HepG2 (cell line): Measurements from ENCODE around the gene AXDND1. TPM values are rescaled to one million over a fixed set of nuclear protein-coding genes. Genes with fewer than 3 reads are reported as not detected.

Source experiments
- CCAR2 ChIP-seq: fragments of 200-400 bp; formaldehyde crosslinking; optimal IDR thresholded peaks from 2 replicates; pipeline ENCODE3; 2018; ENCODE audit warnings: low read depth, mild to moderate bottlenecking, low read length, moderate library complexity
- FOXA3 ChIP-seq: IDR thresholded peaks from 2 replicates; pipeline ENCODE4 v1.6.1; 2016; ENCODE audit warnings: missing genetic modification reagents, missing compliant biosample characterization
- JARID2 ChIP-seq: sonication (generic); formaldehyde crosslinking; IDR thresholded peaks from 2 replicates; pipeline ENCODE4 v1.8.1; 2023; ENCODE audit warnings: missing genetic modification reagents, inconsistent platforms; ENCODE audit not compliant: insufficient replicate concordance
- SIN3A ChIP-seq: IDR thresholded peaks from 2 replicates; pipeline ENCODE4 v1.6.1; 2011; ENCODE audit warnings: low read depth, mild to moderate bottlenecking, control low read depth, low read length, borderline replicate concordance
- TBX3 ChIP-seq: fragments of 450-650 bp; IDR thresholded peaks from 2 replicates; pipeline ENCODE4 v1.6.1; 2017; ENCODE audit warnings: antibody characterized with exemption, mild to moderate bottlenecking, inconsistent platforms, borderline replicate concordance
- TOPORS ChIP-seq: sonication (generic); formaldehyde crosslinking; IDR thresholded peaks from 2 replicates; pipeline ENCODE4 v1.8.0; 2023; ENCODE audit warnings: mild to moderate bottlenecking, missing genetic modification reagents
- ZBTB1 ChIP-seq: sonication (generic); formaldehyde crosslinking; IDR thresholded peaks from 2 replicates; pipeline ENCODE4 v1.4.0; 2020; ENCODE audit warnings: missing genetic modification reagents, borderline replicate concordance
- ZKSCAN5 ChIP-seq: sonication (generic); formaldehyde crosslinking; IDR thresholded peaks from 2 replicates; pipeline ENCODE4 v1.5.1; 2020; ENCODE audit warnings: mild to moderate bottlenecking, missing genetic modification reagents
- ZNF235 ChIP-seq: sonication (generic); formaldehyde crosslinking; IDR thresholded peaks from 2 replicates; pipeline ENCODE4 v1.8.1; 2023; ENCODE audit warnings: mild to moderate bottlenecking, missing genetic modification reagents, borderline replicate concordance
- ZNF383 ChIP-seq: sonication (generic); formaldehyde crosslinking; IDR thresholded peaks from 2 replicates; pipeline ENCODE4 v1.4.0; 2020; ENCODE audit warnings: missing genetic modification reagents, mild to moderate bottlenecking, borderline replicate concordance
- ZNF660 ChIP-seq: sonication (generic); formaldehyde crosslinking; IDR thresholded peaks from 2 replicates; pipeline ENCODE4 v1.5.1; 2020; ENCODE audit warnings: mild to moderate bottlenecking, low read depth, missing genetic modification reagents, borderline replicate concordance
- polyA plus RNA-seq, 8 experiments: library from polyadenylated mRNA; depleted of rRNA in 3 of 8; stranded (reverse) in 7 of 8; unstranded in 1 of 8; fragments of >200 nt; fragmentation: Illumina TruSeq in 4 of 8; extraction: Trizol in 4 of 8; gene quantifications; 2 replicates each; pipeline versions ENCODE4 v1.2.1 to v1.2.3, GENCODE V29; 2011 to 2016; ENCODE audit warnings: low read depth in 4 of 8, missing spikeins in 1 of 8, mixed read lengths in 1 of 8; ENCODE audit not compliant: insufficient read depth in 1 of 8
- total RNA-seq, 5 experiments: library from RNA; depleted of rRNA; stranded (reverse); fragments of >200 nt; fragmentation: Illumina TruSeq; extraction: Trizol; gene quantifications; 2 replicates each; pipeline ENCODE4 v1.2.3, GENCODE V29; 2016; ENCODE audit warnings: low read depth in 1 of 5
- TF ChIP-seq, protein P1 (sequence below): sonication (generic); formaldehyde crosslinking; IDR thresholded peaks from 2 replicates; pipeline ENCODE4 v1.4.0; 2020; ENCODE audit warnings: missing genetic modification reagents, borderline replicate concordance
- TF ChIP-seq, protein P2 (sequence below): sonication (generic); formaldehyde crosslinking; IDR thresholded peaks from 2 replicates; pipeline ENCODE4 v1.9.0; 2022; ENCODE audit warnings: missing genetic modification reagents, mild to moderate bottlenecking, borderline replicate concordance
- TF ChIP-seq, protein P3 (sequence below): sonication (generic); formaldehyde crosslinking; IDR thresholded peaks from 2 replicates; pipeline ENCODE4 v1.5.1; 2020; ENCODE audit warnings: mild to moderate bottlenecking, missing genetic modification reagents, moderate library complexity
- TF ChIP-seq, protein P4 (sequence below): sonication (generic); formaldehyde crosslinking; IDR thresholded peaks from 2 replicates; pipeline ENCODE4 v1.9.0; 2021; ENCODE audit warnings: missing genetic modification reagents, borderline replicate concordance

Gene AXDND1
- total and polyA plus RNA-seq, 2 of the 13 experiments (the other 11 are each of a cell fraction or from before 2014, with no cell fraction given): 0.15 to 0.40 TPM

DNA sequence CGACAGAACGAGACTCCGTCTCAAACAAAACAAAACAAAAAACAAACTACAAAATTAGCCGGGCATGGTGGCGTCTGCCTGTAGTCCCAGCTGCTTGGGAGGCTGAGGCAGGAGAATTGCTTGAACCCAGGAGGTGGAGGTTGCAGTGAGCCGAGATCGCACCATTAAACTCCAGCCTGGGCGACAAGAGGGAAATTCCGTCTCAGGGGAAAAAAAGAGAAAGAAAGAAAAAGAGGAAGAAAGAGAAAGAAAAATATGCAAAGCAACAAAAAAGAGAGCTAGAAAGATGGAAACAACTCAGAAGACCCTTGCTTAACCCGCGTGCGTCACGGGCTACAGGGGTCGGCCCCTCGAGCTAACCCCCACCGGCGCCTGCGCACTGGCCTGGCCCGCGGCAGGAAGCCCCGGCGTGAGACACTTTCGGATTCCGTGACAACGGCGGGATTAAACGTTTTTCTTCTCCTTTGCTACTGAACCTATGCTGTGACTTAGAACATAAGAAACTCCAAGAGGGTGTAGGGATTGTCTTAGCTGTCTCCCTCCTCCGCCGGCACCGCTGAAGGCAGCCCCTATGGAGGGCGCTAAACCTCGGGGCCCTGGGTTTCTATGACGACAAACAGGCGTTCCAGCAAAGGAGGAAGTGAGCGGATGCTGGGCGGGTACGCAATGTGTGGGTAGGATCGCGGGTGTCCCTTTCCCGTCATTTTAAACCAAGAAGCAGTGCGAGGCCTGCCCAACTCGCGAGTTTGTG, at the start of gene AXDND1 (continued):
- TF ChIP-seq ZBTB1 (CRISPR knock-in tag) (no peak), ZNF383 (CRISPR knock-in tag) (no peak), JARID2 (CRISPR knock-in tag) (no peak), ZNF235 (CRISPR knock-in tag) (no peak), TOPORS (CRISPR knock-in tag) (0 out of 2 replicates have a peak, but pooled peaks have one; percentile 80), SIN3A (peak; percentile 97), ZNF660 (no peak), CCAR2 (no peak), TBX3 (no peak), FOXA3 (CRISPR knock-in tag) (no peak), ZKSCAN5 (CRISPR knock-in tag) (0 out of 2 replicates have a peak, but pooled peaks have one; percentile 26)
- TF ChIP-seq, protein P1, sequence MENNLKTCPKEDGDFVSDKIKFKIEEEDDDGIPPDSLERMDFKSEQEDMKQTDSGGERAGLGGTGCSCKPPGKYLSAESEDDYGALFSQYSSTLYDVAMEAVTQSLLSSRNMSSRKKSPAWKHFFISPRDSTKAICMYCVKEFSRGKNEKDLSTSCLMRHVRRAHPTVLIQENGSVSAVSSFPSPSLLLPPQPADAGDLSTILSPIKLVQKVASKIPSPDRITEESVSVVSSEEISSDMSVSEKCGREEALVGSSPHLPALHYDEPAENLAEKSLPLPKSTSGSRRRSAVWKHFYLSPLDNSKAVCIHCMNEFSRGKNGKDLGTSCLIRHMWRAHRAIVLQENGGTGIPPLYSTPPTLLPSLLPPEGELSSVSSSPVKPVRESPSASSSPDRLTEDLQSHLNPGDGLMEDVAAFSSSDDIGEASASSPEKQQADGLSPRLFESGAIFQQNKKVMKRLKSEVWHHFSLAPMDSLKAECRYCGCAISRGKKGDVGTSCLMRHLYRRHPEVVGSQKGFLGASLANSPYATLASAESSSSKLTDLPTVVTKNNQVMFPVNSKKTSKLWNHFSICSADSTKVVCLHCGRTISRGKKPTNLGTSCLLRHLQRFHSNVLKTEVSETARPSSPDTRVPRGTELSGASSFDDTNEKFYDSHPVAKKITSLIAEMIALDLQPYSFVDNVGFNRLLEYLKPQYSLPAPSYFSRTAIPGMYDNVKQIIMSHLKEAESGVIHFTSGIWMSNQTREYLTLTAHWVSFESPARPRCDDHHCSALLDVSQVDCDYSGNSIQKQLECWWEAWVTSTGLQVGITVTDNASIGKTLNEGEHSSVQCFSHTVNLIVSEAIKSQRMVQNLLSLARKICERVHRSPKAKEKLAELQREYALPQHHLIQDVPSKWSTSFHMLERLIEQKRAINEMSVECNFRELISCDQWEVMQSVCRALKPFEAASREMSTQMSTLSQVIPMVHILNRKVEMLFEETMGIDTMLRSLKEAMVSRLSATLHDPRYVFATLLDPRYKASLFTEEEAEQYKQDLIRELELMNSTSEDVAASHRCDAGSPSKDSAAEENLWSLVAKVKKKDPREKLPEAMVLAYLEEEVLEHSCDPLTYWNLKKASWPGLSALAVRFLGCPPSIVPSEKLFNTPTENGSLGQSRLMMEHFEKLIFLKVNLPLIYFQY: peak; percentile 48; the same call in 1 of the 2 replicates
- TF ChIP-seq, protein P2, sequence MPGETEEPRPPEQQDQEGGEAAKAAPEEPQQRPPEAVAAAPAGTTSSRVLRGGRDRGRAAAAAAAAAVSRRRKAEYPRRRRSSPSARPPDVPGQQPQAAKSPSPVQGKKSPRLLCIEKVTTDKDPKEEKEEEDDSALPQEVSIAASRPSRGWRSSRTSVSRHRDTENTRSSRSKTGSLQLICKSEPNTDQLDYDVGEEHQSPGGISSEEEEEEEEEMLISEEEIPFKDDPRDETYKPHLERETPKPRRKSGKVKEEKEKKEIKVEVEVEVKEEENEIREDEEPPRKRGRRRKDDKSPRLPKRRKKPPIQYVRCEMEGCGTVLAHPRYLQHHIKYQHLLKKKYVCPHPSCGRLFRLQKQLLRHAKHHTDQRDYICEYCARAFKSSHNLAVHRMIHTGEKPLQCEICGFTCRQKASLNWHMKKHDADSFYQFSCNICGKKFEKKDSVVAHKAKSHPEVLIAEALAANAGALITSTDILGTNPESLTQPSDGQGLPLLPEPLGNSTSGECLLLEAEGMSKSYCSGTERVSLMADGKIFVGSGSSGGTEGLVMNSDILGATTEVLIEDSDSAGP (CRISPR knock-in tag): peak; percentile 80
- TF ChIP-seq, protein P3, sequence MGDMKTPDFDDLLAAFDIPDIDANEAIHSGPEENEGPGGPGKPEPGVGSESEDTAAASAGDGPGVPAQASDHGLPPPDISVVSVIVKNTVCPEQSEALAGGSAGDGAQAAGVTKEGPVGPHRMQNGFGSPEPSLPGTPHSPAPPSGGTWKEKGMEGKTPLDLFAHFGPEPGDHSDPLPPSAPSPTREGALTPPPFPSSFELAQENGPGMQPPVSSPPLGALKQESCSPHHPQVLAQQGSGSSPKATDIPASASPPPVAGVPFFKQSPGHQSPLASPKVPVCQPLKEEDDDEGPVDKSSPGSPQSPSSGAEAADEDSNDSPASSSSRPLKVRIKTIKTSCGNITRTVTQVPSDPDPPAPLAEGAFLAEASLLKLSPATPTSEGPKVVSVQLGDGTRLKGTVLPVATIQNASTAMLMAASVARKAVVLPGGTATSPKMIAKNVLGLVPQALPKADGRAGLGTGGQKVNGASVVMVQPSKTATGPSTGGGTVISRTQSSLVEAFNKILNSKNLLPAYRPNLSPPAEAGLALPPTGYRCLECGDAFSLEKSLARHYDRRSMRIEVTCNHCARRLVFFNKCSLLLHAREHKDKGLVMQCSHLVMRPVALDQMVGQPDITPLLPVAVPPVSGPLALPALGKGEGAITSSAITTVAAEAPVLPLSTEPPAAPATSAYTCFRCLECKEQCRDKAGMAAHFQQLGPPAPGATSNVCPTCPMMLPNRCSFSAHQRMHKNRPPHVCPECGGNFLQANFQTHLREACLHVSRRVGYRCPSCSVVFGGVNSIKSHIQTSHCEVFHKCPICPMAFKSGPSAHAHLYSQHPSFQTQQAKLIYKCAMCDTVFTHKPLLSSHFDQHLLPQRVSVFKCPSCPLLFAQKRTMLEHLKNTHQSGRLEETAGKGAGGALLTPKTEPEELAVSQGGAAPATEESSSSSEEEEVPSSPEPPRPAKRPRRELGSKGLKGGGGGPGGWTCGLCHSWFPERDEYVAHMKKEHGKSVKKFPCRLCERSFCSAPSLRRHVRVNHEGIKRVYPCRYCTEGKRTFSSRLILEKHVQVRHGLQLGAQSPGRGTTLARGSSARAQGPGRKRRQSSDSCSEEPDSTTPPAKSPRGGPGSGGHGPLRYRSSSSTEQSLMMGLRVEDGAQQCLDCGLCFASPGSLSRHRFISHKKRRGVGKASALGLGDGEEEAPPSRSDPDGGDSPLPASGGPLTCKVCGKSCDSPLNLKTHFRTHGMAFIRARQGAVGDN (CRISPR knock-in tag): peak; percentile 90
- TF ChIP-seq, protein P4, sequence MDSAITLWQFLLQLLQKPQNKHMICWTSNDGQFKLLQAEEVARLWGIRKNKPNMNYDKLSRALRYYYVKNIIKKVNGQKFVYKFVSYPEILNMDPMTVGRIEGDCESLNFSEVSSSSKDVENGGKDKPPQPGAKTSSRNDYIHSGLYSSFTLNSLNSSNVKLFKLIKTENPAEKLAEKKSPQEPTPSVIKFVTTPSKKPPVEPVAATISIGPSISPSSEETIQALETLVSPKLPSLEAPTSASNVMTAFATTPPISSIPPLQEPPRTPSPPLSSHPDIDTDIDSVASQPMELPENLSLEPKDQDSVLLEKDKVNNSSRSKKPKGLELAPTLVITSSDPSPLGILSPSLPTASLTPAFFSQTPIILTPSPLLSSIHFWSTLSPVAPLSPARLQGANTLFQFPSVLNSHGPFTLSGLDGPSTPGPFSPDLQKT (CRISPR knock-in tag): no peak
